GM23338 (cell line): Measurements from ENCODE around the gene AMPD3. TPM values are rescaled to one million over a fixed set of nuclear protein-coding genes. Genes with fewer than 3 reads are reported as not detected.

Experiments used
- ATAC-seq: fragments of 200-7000 bp; cut with Tn5 transposase; 3 replicates; pipeline ENCODE4 v1.9.1; 2020
- DNase-seq: peaks from one replicate; pipeline ENCODE4 v3.0.0-alpha.2; 2015; ENCODE audit warnings: low spot score
- H2AFZ ChIP-seq: fragments of 200-600 bp; sonication (generic); 2 replicates; pipeline ENCODE4 v1.8.0; 2016; ENCODE audit warnings: antibody characterized with exemption, mild to moderate bottlenecking, moderate library complexity
- H3F3A ChIP-seq: fragments of 200-600 bp; sonication (generic); replicated peaks from 2 replicates; pipeline ENCODE4 v1.8.0; 2017; ENCODE audit warnings: antibody characterized with exemption, mixed run types, low read depth
- H3K27ac ChIP-seq: fragments of 200-600 bp; sonication (generic); 2 replicates; pipeline ENCODE4 v1.6.1; 2016; ENCODE audit warnings: low read depth
- H3K27me3 ChIP-seq: fragments of 200-600 bp; sonication (generic); 2 replicates; pipeline ENCODE4 v1.8.0; 2016; ENCODE audit warnings: mild to moderate bottlenecking, mixed run types, moderate library complexity; ENCODE audit not compliant: insufficient read depth
- H3K36me3 ChIP-seq: fragments of 200-600 bp; sonication (generic); 2 replicates; pipeline ENCODE4 v1.8.0; 2016; ENCODE audit warnings: mild to moderate bottlenecking; ENCODE audit not compliant: insufficient read depth
- H3K4me1 ChIP-seq: fragments of 200-600 bp; sonication (generic); 2 replicates; pipeline ENCODE4 v1.8.0; 2016; ENCODE audit warnings: mild to moderate bottlenecking, moderate library complexity; ENCODE audit not compliant: insufficient read depth
- H3K4me2 ChIP-seq: fragments of 200-600 bp; sonication (generic); 2 replicates; pipeline ENCODE4 v1.7.1; 2017; ENCODE audit warnings: mixed run types
- H3K4me3 ChIP-seq: fragments of 200-600 bp; sonication (generic); 2 replicates; pipeline ENCODE4 v1.6.1; 2016; ENCODE audit warnings: mixed run types
- H3K79me2 ChIP-seq: fragments of 200-600 bp; sonication (generic); replicated peaks from 2 replicates; pipeline ENCODE4 v1.8.0; 2017; ENCODE audit warnings: mild to moderate bottlenecking; ENCODE audit not compliant: insufficient read depth
- H3K9me2 ChIP-seq: fragments of 200-600 bp; sonication (generic); 2 replicates; pipeline ENCODE4 v1.8.0; 2017; ENCODE audit not compliant: insufficient read depth
- H4K20me1 ChIP-seq: fragments of 200-600 bp; sonication (generic); replicated peaks from 2 replicates; pipeline ENCODE4 v1.8.0; 2017; ENCODE audit warnings: mild to moderate bottlenecking; ENCODE audit not compliant: insufficient read depth
- H3K27ac Mint-ChIP-seq: 2 replicates; pipeline ENCODE4 v1.8.0; 2020; ENCODE audit warnings: inconsistent platforms, mild to moderate bottlenecking, moderate library complexity, mixed read lengths
- H3K27me3 Mint-ChIP-seq: 3 replicates; pipeline ENCODE4 v1.8.0; 2022; ENCODE audit warnings: low read depth, mild to moderate bottlenecking, moderate library complexity, mixed read lengths, inconsistent platforms; ENCODE audit not compliant: insufficient read depth, poor library complexity
- H3K36me3 Mint-ChIP-seq: 3 replicates; pipeline ENCODE4 v1.8.0; 2021; ENCODE audit warnings: low read depth, mild to moderate bottlenecking, inconsistent platforms, moderate library complexity, mixed read lengths
- H3K4me1 Mint-ChIP-seq: 3 replicates; pipeline ENCODE4 v1.8.0; 2020; ENCODE audit warnings: mild to moderate bottlenecking, inconsistent platforms, mixed read lengths
- H3K4me3 Mint-ChIP-seq: 3 replicates; pipeline ENCODE4 v1.8.0; 2021; ENCODE audit warnings: moderate library complexity, mild to moderate bottlenecking, inconsistent platforms, mixed read lengths
- H3K9me3 Mint-ChIP-seq: 3 replicates; pipeline ENCODE4 v1.8.0; 2020; ENCODE audit warnings: moderate library complexity, mild to moderate bottlenecking, inconsistent platforms, mixed read lengths
- CREB1 ChIP-seq: fragments of 250-450 bp; sonication (Bioruptor Pico); IDR thresholded peaks from 2 replicates; pipeline ENCODE4 v1.5.0; 2020; ENCODE audit warnings: low read depth, mild to moderate bottlenecking, moderate library complexity
- EZH2 ChIP-seq: fragments of 200-600 bp; sonication (generic); IDR thresholded peaks from one replicate; pipeline ENCODE4 v1.8.0; 2017; ENCODE audit warnings: antibody characterized with exemption, mild to moderate bottlenecking, low read depth; ENCODE audit not compliant: unreplicated experiment
- EZH2phosphoT487 ChIP-seq: fragments of 200-600 bp; sonication (generic); IDR thresholded peaks from one replicate; pipeline ENCODE4 v1.8.1; 2018; ENCODE audit warnings: antibody characterized with exemption; ENCODE audit not compliant: unreplicated experiment
- JUNB ChIP-seq: IDR thresholded peaks from one replicate; pipeline ENCODE4 v1.6.1; 2016; ENCODE audit warnings: antibody characterized with exemption; ENCODE audit not compliant: unreplicated experiment
- NANOG ChIP-seq: IDR thresholded peaks from 2 replicates; pipeline ENCODE4 v1.6.1; 2016; ENCODE audit warnings: antibody characterized with exemption, borderline replicate concordance
- POLR2AphosphoS5 ChIP-seq: IDR thresholded peaks from 2 replicates; pipeline ENCODE4 v1.6.1; 2016; ENCODE audit warnings: antibody characterized with exemption, low read depth
- STAT1 ChIP-seq: IDR thresholded peaks from one replicate; pipeline ENCODE4 v1.6.1; 2016; ENCODE audit warnings: antibody characterized with exemption; ENCODE audit not compliant: unreplicated experiment
- ZNF114 ChIP-seq: fragments of 250-450 bp; sonication (Bioruptor Pico); IDR thresholded peaks from 2 replicates; pipeline ENCODE4 v1.5.0; 2020; ENCODE audit warnings: mild to moderate bottlenecking, moderate library complexity
- ZNF331 ChIP-seq: fragments of 250-450 bp; sonication (Bioruptor Pico); IDR thresholded peaks from 2 replicates; pipeline ENCODE4 v1.5.0; 2020; ENCODE audit warnings: low read depth, mild to moderate bottlenecking, moderate library complexity
- polyA plus RNA-seq: library from polyadenylated mRNA; unstranded; fragments of >200 nt; fragmentation: Nextera tagmentation; extraction: Ambion mirVana; gene quantifications from 2 replicates; pipeline ENCODE4 v1.2.1, GENCODE V29; 2016
- total RNA-seq: library from RNA; depleted of rRNA; stranded (reverse); fragments of >200 nt; shearing (Covaris generic); gene quantifications from 2 replicates; pipeline ENCODE4 v1.2.3, GENCODE V29; 2014
- TF ChIP-seq, protein P1 (sequence below), 2 experiments: fragments of 200-600 bp in 1 of 2; sonication (generic) in 1 of 2; conservative IDR thresholded peaks; 2 replicates each; pipeline versions ENCODE4 v1.5.1 to v1.6.1; 2016 to 2017; ENCODE audit warnings: antibody characterized with exemption in 2 of 2, low read depth in 2 of 2, mild to moderate bottlenecking in 2 of 2, moderate library complexity in 1 of 2
- TF ChIP-seq, protein P2 (sequence below): IDR thresholded peaks from one replicate; pipeline ENCODE4 v1.6.1; 2018; ENCODE audit warnings: antibody characterized with exemption; ENCODE audit not compliant: unreplicated experiment
- TF ChIP-seq, protein P3 (sequence below): IDR thresholded peaks from 2 replicates; pipeline ENCODE4 v1.6.1; 2016; ENCODE audit warnings: antibody characterized with exemption

Gene AMPD3
- total and polyA plus RNA-seq, 2 experiments from 2014 or later: 1.6 to 2.1 TPM

DNA sequence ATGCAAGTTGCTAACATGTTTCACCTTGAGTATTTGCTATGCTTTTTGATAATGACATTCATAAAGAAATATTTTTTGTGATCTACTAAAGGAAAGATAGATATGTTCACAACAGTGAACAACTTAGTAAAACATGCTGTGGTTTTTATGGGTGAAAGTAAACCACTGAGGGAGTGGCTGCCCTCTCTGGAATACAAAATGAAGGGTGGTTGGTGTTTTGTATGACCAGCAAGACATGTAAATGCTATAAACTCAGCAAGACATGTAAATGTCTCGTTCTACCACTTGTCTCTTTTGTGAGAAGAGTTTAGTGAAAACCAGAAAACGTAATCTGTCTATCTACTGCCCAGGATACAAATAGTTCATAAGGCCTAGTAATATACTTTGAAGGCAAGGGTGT is 7.6 kb upstream of the AMPD3 start (continued):
- TF ChIP-seq, protein P1, sequence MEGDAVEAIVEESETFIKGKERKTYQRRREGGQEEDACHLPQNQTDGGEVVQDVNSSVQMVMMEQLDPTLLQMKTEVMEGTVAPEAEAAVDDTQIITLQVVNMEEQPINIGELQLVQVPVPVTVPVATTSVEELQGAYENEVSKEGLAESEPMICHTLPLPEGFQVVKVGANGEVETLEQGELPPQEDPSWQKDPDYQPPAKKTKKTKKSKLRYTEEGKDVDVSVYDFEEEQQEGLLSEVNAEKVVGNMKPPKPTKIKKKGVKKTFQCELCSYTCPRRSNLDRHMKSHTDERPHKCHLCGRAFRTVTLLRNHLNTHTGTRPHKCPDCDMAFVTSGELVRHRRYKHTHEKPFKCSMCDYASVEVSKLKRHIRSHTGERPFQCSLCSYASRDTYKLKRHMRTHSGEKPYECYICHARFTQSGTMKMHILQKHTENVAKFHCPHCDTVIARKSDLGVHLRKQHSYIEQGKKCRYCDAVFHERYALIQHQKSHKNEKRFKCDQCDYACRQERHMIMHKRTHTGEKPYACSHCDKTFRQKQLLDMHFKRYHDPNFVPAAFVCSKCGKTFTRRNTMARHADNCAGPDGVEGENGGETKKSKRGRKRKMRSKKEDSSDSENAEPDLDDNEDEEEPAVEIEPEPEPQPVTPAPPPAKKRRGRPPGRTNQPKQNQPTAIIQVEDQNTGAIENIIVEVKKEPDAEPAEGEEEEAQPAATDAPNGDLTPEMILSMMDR (conservative IDR thresholded peaks at IDR 0.05; ENCODE audit: low read depth in 2 of 2): no peak
- TF ChIP-seq, protein P2, sequence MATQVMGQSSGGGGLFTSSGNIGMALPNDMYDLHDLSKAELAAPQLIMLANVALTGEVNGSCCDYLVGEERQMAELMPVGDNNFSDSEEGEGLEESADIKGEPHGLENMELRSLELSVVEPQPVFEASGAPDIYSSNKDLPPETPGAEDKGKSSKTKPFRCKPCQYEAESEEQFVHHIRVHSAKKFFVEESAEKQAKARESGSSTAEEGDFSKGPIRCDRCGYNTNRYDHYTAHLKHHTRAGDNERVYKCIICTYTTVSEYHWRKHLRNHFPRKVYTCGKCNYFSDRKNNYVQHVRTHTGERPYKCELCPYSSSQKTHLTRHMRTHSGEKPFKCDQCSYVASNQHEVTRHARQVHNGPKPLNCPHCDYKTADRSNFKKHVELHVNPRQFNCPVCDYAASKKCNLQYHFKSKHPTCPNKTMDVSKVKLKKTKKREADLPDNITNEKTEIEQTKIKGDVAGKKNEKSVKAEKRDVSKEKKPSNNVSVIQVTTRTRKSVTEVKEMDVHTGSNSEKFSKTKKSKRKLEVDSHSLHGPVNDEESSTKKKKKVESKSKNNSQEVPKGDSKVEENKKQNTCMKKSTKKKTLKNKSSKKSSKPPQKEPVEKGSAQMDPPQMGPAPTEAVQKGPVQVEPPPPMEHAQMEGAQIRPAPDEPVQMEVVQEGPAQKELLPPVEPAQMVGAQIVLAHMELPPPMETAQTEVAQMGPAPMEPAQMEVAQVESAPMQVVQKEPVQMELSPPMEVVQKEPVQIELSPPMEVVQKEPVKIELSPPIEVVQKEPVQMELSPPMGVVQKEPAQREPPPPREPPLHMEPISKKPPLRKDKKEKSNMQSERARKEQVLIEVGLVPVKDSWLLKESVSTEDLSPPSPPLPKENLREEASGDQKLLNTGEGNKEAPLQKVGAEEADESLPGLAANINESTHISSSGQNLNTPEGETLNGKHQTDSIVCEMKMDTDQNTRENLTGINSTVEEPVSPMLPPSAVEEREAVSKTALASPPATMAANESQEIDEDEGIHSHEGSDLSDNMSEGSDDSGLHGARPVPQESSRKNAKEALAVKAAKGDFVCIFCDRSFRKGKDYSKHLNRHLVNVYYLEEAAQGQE: no peak
- no peak for TF ChIP-seq CREB1 (CRISPR knock-in tag)
- no peak for TF ChIP-seq EZH2
- TF ChIP-seq, protein P3, sequence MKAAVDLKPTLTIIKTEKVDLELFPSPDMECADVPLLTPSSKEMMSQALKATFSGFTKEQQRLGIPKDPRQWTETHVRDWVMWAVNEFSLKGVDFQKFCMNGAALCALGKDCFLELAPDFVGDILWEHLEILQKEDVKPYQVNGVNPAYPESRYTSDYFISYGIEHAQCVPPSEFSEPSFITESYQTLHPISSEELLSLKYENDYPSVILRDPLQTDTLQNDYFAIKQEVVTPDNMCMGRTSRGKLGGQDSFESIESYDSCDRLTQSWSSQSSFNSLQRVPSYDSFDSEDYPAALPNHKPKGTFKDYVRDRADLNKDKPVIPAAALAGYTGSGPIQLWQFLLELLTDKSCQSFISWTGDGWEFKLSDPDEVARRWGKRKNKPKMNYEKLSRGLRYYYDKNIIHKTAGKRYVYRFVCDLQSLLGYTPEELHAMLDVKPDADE: no peak
- no peak for TF ChIP-seq EZH2phosphoT487
- no peak for TF ChIP-seq POLR2AphosphoS5
- no peak for TF ChIP-seq ZNF114 (CRISPR knock-in tag)
- no peak for TF ChIP-seq JUNB
- TF ChIP-seq STAT1: no peak
- no peak for TF ChIP-seq ZNF331 (CRISPR knock-in tag)

DNA sequence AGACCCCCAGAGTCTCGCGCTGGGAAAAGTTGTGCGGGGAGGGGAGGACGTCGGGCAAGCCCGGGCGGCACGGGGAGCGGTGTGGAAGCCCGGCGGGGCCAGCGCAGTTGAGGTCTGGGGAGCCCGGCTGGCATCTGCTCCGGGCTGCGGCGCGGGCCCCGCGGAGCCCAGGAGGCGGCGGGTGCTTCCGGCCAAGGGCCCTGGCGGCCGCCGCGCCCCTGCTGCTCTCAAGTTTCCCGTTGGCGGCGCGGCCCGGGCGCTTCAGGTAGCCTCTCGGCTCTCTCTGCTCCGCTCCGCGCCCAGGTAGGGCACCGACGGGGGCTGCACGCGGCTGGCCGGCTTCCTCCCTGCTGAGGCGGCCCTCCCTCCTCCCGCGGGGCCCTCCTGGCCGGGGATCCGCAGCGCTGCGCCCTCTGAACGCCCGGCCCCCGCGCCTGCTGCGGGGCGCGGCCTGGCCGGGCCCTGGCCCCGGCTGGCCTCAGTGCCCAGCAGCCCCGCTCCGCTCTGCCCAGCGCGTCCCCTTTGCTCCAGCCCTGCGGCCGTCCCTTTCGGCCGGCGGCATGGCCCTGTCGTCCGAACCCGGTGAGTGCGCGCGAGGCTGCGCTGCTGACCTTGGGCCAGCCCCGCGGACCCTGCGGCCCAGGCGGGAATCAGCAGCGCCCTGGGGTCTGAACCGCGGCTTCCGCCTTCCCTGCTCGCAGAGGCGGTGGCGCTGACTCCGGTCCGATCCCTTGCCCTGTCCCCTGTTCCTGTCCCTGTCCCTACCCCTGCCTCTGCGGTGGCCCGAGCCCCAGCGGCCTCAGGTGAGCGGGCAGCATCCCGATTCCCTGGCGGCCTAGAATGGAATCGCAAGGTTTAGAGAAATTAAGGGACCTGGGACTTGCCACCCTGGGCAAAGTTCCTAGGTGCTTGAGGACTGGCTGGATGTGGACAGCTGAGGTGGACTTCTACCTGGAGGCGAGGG is 4.3 kb upstream of the AMPD3 start:
- Mint-ChIP-seq H3K4me3 (peak overlapping the region; percentile 76), H3K9me3 (no peaks in the 10 kb centered on the region), H3K4me1 (peaks cover 24% of the 10 kb centered on the region), H3K36me3 (no peaks in the 10 kb centered on the region), H3K27me3 (peaks cover 29% of the 10 kb centered on the region), H3K27ac (no peak overlapping the region)
- no peaks in the 10 kb centered on the region for H3K9me2 ChIP-seq
- peak; percentile 77 for ATAC-seq
- no peaks in the 10 kb centered on the region for H4K20me1 ChIP-seq
- peaks cover 34% of the 10 kb centered on the region for H3K27me3 ChIP-seq
- H3K4me3 ChIP-seq: peak overlapping the region; percentile 83
- DNase-seq: peak; percentile 90
- no peak overlapping the region for H3K27ac ChIP-seq
- H3K79me2 ChIP-seq: no peaks in the 10 kb centered on the region
- peaks cover 3% of the 10 kb centered on the region for H3K4me1 ChIP-seq
- H3K36me3 ChIP-seq: no peaks in the 10 kb centered on the region
- no peaks in the 10 kb centered on the region for H3F3A ChIP-seq
- peak overlapping the region; percentile 84 for H3K4me2 ChIP-seq
- H2AFZ ChIP-seq: peak overlapping the region; percentile 90
- TF ChIP-seq, protein P1 (conservative IDR thresholded peaks at IDR 0.05; ENCODE audit: low read depth in 2 of 2): peak; percentile 52 to 73
- no peak for TF ChIP-seq JUNB
- no peak for TF ChIP-seq EZH2phosphoT487
- TF ChIP-seq POLR2AphosphoS5: peak; percentile 33; the same call in 1 of the 2 replicates
- TF ChIP-seq CREB1 (CRISPR knock-in tag): no peak
- no peak for TF ChIP-seq EZH2
- no peak for TF ChIP-seq ZNF331 (CRISPR knock-in tag)
- no peak for TF ChIP-seq NANOG
- no peak for TF ChIP-seq ZNF114 (CRISPR knock-in tag)
- TF ChIP-seq, protein P2: no peak
